Kidney epithelial cell (primary cell): ENCODE results near the gene ZPBP2. TPM values are rescaled to one million over a fixed set of nuclear protein-coding genes. Genes with fewer than 3 reads are reported as not detected.
A peak's percentile ranks its signal among the peaks of the same experiment; 100 is the strongest.

Source experiments
- DNase-seq: peaks from one replicate; pipeline ENCODE4 v3.0.0-alpha.2; 2010; ENCODE audit warnings: low read depth
- H3K27me3 ChIP-seq: 2 replicates; pipeline ENCODE4 v1.6.0; 2011; ENCODE audit warnings: low read length; ENCODE audit not compliant: control insufficient read depth, insufficient read depth
- H3K36me3 ChIP-seq: 2 replicates; pipeline ENCODE4 v1.5.1; 2011; ENCODE audit warnings: low read length; ENCODE audit not compliant: control insufficient read depth, insufficient read depth
- H3K4me3 ChIP-seq: 2 replicates; pipeline ENCODE4 v1.5.1; 2011; ENCODE audit warnings: low read depth, mild to moderate bottlenecking, control low read depth, low read length
- CTCF ChIP-seq: IDR thresholded peaks from 2 replicates; pipeline ENCODE4 v1.5.1; 2011; ENCODE audit warnings: mild to moderate bottlenecking, moderate library complexity, low read length, control low read depth, inconsistent platforms; ENCODE audit not compliant: insufficient read depth, poor library complexity, severe bottlenecking
- total RNA-seq: library from RNA; depleted of rRNA; stranded (reverse); fragments of >200 nt; gene quantifications from 2 replicates; pipeline ENCODE4 v1.2.3, GENCODE V29; 2015

ZPBP2 gene
- total RNA-seq, 1 donor from 2014 or later, result not detected

- no peaks in the 10 kb centered on the region for H3K36me3 ChIP-seq
- H3K27me3 ChIP-seq, result no peaks in the 10 kb centered on the region
- H3K4me3 ChIP-seq, result no peak overlapping the region
- DNase-seq, result no peak
- no peak for TF ChIP-seq CTCF
These were observed 40.9 kb downstream of the ZPBP2 start for GRCh38 chr17:39908789-39909352.

- TF ChIP-seq CTCF, result no peak
- H3K4me3 ChIP-seq, result no peak overlapping the region
- H3K36me3 ChIP-seq, result no peaks in the 10 kb centered on the region
- no peaks in the 10 kb centered on the region for H3K27me3 ChIP-seq
- DNase-seq, result no peak
These were observed 46.0 kb downstream of the ZPBP2 start for GRCh38 chr17:39913989-39914388.

GRCh38 chr17:39915559-39915958, 47.6 kb downstream of the ZPBP2 start:
- Histone ChIP-seq H3K27me3 (no peaks in the 10 kb centered on the region), H3K4me3 (no peak overlapping the region), H3K36me3 (no peaks in the 10 kb centered on the region)
- TF ChIP-seq CTCF, result no peak
- DNase-seq, result no peak

GRCh38 chr17:39916918-39917317, 48.9 kb downstream of the ZPBP2 start:
- Histone ChIP-seq H3K36me3 (no peaks in the 10 kb centered on the region), H3K27me3 (no peaks in the 10 kb centered on the region), H3K4me3 (no peak overlapping the region)
- DNase-seq, result no peak
- TF ChIP-seq CTCF, result peak; percentile 7

GRCh38 chr17:39919087-39919683, 51.2 kb downstream of the ZPBP2 start:
- Histone ChIP-seq H3K4me3 (no peak overlapping the region), H3K36me3 (peaks cover 1% of the 10 kb centered on the region), H3K27me3 (no peaks in the 10 kb centered on the region)
- no peak for DNase-seq
- no peak for TF ChIP-seq CTCF
